Measurements from ENCODE around the gene GPC6.
"Not testable (repeated sequence)": the region's sequence is repeated elsewhere in the genome, so short reads cannot be mapped to it uniquely, and the experiment has no call there.

Gene GPC6

DNA sequence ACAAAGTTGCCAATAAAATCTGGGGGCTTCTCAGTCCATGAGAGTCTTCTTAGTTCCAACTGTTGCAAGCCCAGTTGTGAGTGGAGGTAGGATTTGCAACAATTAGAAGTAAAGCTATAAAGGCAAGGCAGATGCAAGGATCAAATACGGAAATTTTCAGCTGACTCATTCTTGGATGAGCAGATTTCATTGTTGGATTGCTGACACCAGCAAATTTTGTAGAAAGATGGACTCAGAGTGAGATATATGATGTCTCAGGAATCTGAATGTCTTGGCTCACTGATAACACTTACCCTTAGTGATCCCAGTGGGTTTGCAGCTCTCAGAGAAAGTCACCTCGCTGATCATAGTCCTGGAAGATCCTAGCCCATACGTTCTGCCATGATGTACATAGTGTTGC, 209.0 kb downstream of the GPC6 start:
- DNase-seq (ENCODE audit: low read depth), result no peak

GRCh38 chr13:93437081-93437480, 210.5 kb downstream of the GPC6 start:
- no peak for DNase-seq (ENCODE audit: low read depth)

GRCh38 chr13:93446238-93446637, 219.6 kb downstream of the GPC6 start:
- no peak for DNase-seq (ENCODE audit: low read depth)

DNA sequence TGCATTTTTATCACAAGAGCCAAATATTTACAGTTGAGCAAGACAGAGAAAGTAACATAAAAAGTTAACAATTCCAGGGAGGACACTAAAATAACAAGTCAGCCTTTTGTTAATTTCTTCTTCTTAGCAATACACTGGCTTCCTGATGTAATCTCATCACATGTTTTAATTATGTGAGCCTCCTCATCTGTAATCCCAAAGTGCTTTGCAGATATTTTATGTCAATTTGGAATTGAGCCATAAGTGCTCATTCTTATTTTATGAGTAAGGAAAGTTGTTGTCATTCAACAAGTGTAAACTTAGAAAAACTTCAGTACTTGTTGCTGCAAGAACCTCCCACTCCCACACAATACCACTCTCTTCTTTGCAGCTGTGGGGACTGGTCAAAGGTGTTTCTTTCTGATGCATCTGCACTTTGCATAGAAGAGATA, 223.6 kb downstream of the GPC6 start:
- DNase-seq (ENCODE audit: low read depth), result no peak

DNA sequence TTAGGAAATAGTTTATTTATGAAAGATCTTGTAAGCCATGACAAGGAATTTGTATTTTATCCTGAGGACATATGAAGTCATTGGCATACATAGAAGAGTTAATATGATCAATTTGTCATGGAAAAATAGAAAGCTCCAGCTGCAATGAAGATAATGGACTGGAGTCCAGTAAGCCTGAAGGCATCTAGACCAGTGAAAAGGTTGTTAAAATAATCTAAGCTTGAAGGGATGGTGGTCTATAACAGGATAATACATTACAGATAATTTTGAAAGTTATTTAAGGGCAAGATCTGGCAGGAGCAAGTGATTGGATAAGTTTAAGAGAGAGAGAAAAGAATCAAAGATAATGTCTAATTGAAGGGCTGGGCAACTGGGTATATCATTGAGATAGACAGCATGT, 224.2 kb downstream of the GPC6 start:
- DNase-seq (ENCODE audit: low read depth), result no peak

DNA sequence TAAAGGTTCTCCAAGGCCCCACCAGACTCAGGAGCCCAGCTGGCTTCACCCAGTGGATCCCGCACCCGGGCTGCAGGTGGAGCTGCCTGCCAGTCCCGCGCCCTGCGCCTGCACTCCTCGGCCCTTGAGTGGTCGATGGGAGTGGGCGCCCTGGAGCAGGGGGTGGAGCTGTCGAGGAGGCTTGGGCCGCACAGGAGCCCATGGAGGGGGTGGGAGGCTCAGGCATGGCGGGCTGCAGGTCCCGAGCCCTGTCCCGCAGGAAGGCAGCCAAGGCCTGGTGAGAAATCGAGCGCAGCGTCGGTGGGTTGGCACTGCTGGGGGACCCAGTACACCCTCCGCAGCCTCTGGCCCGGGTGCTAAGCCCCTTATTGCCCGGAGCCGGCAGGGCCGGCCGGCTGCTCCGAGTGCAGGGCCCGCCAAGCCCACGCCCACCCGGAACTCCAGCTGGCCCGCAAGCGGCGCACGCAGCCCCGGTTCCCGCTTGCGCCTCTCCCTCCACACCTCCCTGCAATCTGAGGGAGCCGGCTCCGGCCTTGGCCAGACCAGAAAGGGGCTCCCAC, 228.1 kb downstream of the GPC6 start:
- not testable (repeated sequence) for DNase-seq (ENCODE audit: low read depth)

GRCh38 chr13:93455861-93456260, 229.3 kb downstream of the GPC6 start:
- DNase-seq (ENCODE audit: low read depth), result no peak

DNA sequence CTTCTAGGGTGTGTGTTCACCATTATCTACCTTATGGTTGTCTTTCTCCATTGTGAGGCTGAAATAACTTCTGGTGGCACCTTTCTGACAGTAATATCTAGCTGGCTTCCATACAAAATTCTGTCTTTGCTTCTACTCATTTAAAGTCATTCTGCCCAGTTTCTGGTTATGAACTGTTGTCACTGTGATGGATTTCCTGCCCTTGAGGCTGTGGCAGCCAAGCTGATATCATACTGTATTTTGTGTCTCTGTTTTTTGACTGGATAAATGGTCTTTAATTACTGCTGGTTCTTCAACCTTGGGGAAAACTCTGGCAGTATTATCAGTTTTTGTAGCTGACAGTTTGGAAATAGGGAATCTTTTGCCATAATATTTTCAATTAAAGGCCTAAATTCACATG, 233.4 kb downstream of the GPC6 start:
- no peak for DNase-seq (ENCODE audit: low read depth)

- DNase-seq (ENCODE audit: low read depth), result no peak
These were observed 235.5 kb downstream of the GPC6 start for GRCh38 chr13:93462151-93462550.

- DNase-seq (ENCODE audit: low read depth), result no peak
These were observed 240.0 kb downstream of the GPC6 start for GRCh38 chr13:93466502-93467036.

DNA sequence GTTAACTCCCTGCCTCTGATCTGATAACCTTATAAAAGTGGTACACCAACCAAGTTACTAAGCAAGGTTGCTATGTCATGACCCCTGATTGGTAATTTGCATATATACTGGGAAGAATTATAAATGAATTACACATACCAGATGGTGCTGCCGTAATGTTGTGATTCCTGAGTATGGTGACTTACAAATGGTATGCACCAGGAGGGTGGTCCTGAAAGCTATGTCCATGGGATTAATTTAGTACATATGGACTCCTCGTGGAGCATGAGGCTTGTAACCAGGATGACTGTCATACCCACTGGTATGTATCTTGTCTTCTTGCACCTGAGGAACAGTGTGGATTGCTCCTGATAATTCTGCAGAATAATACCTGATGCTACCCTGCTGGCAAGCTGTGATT, 240.6 kb downstream of the GPC6 start:
- no peak for DNase-seq (ENCODE audit: low read depth)

DNA sequence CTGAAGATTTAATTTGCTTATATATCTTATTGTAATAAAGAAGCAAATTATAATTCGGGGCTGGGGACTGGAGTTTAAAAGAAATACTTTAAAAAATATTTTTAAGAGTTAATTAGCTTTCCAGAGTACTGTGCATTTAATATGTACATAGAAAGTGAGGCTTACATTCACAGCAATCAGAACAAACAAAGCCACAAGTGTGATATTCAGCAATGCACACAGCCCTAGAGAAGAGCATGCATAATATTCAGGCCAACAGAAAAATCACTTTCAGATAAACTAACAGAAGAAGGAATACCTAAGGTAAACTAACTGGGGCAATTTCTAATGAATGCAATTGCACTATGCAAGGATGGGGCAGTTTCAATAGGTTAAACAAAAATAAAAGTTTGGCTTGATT, 241.8 kb downstream of the GPC6 start:
- no peak for DNase-seq (ENCODE audit: low read depth)

GRCh38 chr13:93472296-93472695, 245.7 kb downstream of the GPC6 start:
- DNase-seq (ENCODE audit: low read depth), result no peak

- no peak for DNase-seq (ENCODE audit: low read depth)
These were observed 246.2 kb downstream of the GPC6 start for GRCh38 chr13:93472814-93473296.

- no peak for DNase-seq (ENCODE audit: low read depth)
These were observed 247.0 kb downstream of the GPC6 start for GRCh38 chr13:93473441-93474270.

GRCh38 chr13:93476175-93476574, 249.6 kb downstream of the GPC6 start:
- no peak for DNase-seq (ENCODE audit: low read depth)

- no peak for DNase-seq (ENCODE audit: low read depth)
These were observed 250.6 kb downstream of the GPC6 start for GRCh38 chr13:93477238-93477637.

DNA sequence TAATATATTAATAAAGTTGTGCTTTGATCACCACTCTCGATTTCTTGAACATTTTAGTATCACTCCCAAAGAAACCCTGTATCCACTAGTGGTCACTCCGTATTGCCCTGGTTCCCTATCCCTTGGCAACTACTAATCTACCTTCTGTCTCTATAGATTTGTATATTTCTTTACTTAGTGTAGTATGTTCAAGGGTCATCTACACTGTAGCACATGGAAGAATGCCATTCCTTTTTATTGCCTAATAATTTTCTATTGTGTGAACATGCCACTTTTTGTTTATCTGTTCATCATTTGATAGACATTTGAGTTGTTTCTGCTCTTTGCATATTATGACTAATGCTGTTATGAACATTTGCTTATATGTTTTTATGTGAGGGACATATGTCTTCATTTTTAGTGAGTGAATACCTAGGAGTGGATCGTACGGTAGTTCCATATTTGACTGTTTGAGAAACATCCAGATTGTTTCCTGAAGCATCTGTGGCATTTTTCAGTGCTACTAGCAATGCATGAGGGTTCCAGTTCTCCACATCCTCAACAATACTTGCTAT, 254.0 kb downstream of the GPC6 start:
- DNase-seq (ENCODE audit: low read depth), result no peak

GRCh38 chr13:93496117-93496516, 269.5 kb downstream of the GPC6 start:
- DNase-seq (ENCODE audit: low read depth), result not testable (repeated sequence)

GRCh38 chr13:93496985-93497673, 270.5 kb downstream of the GPC6 start:
- DNase-seq (ENCODE audit: low read depth), result no peak

DNA sequence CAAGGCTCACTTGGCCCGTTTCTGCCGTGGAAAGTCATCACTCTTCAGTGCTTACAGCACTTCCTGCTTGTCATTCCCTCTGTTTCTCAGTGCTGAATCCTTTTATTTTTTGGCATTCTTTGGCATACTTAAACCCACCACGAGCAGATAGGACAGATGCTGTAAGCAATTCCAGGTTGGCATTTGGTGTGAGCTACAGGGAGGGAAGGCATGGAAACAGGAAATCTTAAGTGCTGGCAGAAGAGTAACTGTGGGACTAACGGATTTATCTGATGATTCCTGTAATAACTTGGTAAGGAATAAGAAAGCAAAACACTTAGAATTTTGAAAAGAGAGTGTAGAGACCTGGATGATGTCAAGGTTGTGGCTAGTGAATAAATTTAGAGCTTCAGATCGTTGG, 273.4 kb downstream of the GPC6 start:
- DNase-seq (ENCODE audit: low read depth), result no peak

GRCh38 chr13:93502071-93502470, 275.5 kb downstream of the GPC6 start:
- no peak for DNase-seq (ENCODE audit: low read depth)
